GM12874 (cell line): Measurements from ENCODE around the gene ITGA5.

ENCODE experiments used
- CTCF ChIP-seq: IDR thresholded peaks from 2 replicates; pipeline ENCODE4 v1.5.1; 2011; ENCODE audit warnings: low read depth, mild to moderate bottlenecking, control low read depth, low read length, moderate library complexity; ENCODE audit not compliant: insufficient read depth

ITGA5 gene

GRCh38 chr12:54349036-54349435 lies 70.0 kb downstream of the ITGA5 start:
- no peak for TF ChIP-seq CTCF
